K562 (cell line): ENCODE measurements around the gene OR2S2. TPM values are rescaled to one million over a fixed set of nuclear protein-coding genes. Genes with fewer than 3 reads are reported as not detected.

Source experiments
- AFF4 ChIP-seq: sonication (generic); formaldehyde crosslinking; IDR thresholded peaks from 2 replicates; pipeline ENCODE4 v1.8.0; 2023; ENCODE audit warnings: mild to moderate bottlenecking, missing genetic modification reagents
- BCOR ChIP-seq: fragments of 450-650 bp; IDR thresholded peaks from 2 replicates; pipeline ENCODE4 v1.6.1; 2016
- BRD4 ChIP-seq: fragments of 200-600 bp; sonication (generic); IDR thresholded peaks from 2 replicates; pipeline ENCODE4 v1.6.1; 2017; ENCODE audit warnings: inconsistent platforms
- CBFA2T2 ChIP-seq: fragments of 450-650 bp; conservative IDR thresholded peaks from 2 replicates; pipeline ENCODE4 v1.6.1; 2017; ENCODE audit warnings: mild to moderate bottlenecking
- CEBPG ChIP-seq, 3 experiments: fragments of 200-800 bp in 1 of 3; sonication (Bioruptor generic) in 1 of 3; sonication (generic) in 1 of 3; formaldehyde crosslinking in 1 of 3; IDR thresholded peaks in 2 of 3; conservative IDR thresholded peaks in 1 of 3; 2 replicates each; pipeline versions ENCODE4 v1.6.1 to v1.8.0; 2016 to 2022; ENCODE audit warnings: missing compliant biosample characterization in 2 of 3, missing genetic modification characterization in 2 of 3, mild to moderate bottlenecking in 1 of 3, missing genetic modification reagents in 1 of 3
- CHD4 ChIP-seq: fragments of 200-600 bp; sonication (generic); IDR thresholded peaks from 3 replicates; pipeline ENCODE4 v1.6.1; 2012; ENCODE audit warnings: low read depth, mild to moderate bottlenecking, mixed read lengths, low read length, inconsistent platforms; ENCODE audit not compliant: insufficient read depth, insufficient replicate concordance, poor library complexity, severe bottlenecking
- EGR1 ChIP-seq: fragments of 450-650 bp; conservative IDR thresholded peaks from 2 replicates; pipeline ENCODE4 v1.6.1; 2017; ENCODE audit warnings: mild to moderate bottlenecking
- FOS ChIP-seq: IDR thresholded peaks from 3 replicates; pipeline ENCODE4 v1.6.1; 2011; ENCODE audit not compliant: insufficient read length; ENCODE audit errors: extremely low read depth
- FOXK1 ChIP-seq: sonication (generic); formaldehyde crosslinking; IDR thresholded peaks from 2 replicates; pipeline ENCODE4 v1.8.0; 2022; ENCODE audit warnings: missing genetic modification reagents, mild to moderate bottlenecking, borderline replicate concordance
- HDAC1 ChIP-seq, 2 experiments: fragments of 450-650 bp; IDR thresholded peaks; 2 replicates each; pipeline ENCODE4 v1.6.1; 2016 to 2017; ENCODE audit warnings: inconsistent platforms in 1 of 2, mild to moderate bottlenecking in 1 of 2, moderate library complexity in 1 of 2
- KAT8 ChIP-seq: fragments of 450-650 bp; IDR thresholded peaks from 2 replicates; pipeline ENCODE4 v1.6.1; 2016; ENCODE audit warnings: low read depth, mild to moderate bottlenecking
- NCOA1 ChIP-seq: fragments of 450-650 bp; IDR thresholded peaks from 2 replicates; pipeline ENCODE4 v1.6.1; 2016; ENCODE audit warnings: low read depth
- OTX1 ChIP-seq: fragments of 450-650 bp; formaldehyde crosslinking; IDR thresholded peaks from 2 replicates; pipeline ENCODE4 v1.4.0; 2022; ENCODE audit warnings: mild to moderate bottlenecking
- POLR2B ChIP-seq: fragments of 450-650 bp; IDR thresholded peaks from 2 replicates; pipeline ENCODE4 v1.6.1; 2018; ENCODE audit warnings: low read depth; ENCODE audit not compliant: partially characterized antibody
- PPARD ChIP-seq: fragments of 250-450 bp; sonication (Bioruptor Pico); IDR thresholded peaks from 2 replicates; pipeline ENCODE4 v1.8.0; 2022; ENCODE audit warnings: inconsistent platforms, mild to moderate bottlenecking, moderate library complexity
- RBM22 ChIP-seq: fragments of 200-400 bp; formaldehyde crosslinking; IDR thresholded peaks from 2 replicates; pipeline ENCODE4 v1.6.1; 2018; ENCODE audit warnings: low read length, low read depth; ENCODE audit not compliant: poor library complexity, severe bottlenecking
- SAFB2 ChIP-seq: fragments of 200-400 bp; formaldehyde crosslinking; IDR thresholded peaks from 2 replicates; pipeline ENCODE4 v1.6.1; 2018; ENCODE audit warnings: borderline replicate concordance, low read length, low read depth, moderate library complexity; ENCODE audit not compliant: severe bottlenecking
- ZKSCAN1 ChIP-seq: fragments of 150-350 bp; IDR thresholded peaks from 2 replicates; pipeline ENCODE4 v1.6.1; 2016; ENCODE audit warnings: low read depth, low read length
- ZNF174 ChIP-seq: fragments of 250-450 bp; sonication (Bioruptor Pico); IDR thresholded peaks from 2 replicates; pipeline ENCODE4 v1.4.0; 2020; ENCODE audit warnings: mild to moderate bottlenecking
- polyA plus RNA-seq, 8 experiments: library from polyadenylated mRNA; depleted of rRNA in 4 of 8; stranded (reverse) in 5 of 8; unstranded in 3 of 8; fragments of >200 nt; fragmentation: Nextera tagmentation in 2 of 8; fragmentation: Illumina TruSeq in 1 of 8; extraction: Ambion mirVana in 2 of 8; extraction: Trizol in 1 of 8; gene quantifications; 2 replicates each; pipeline versions ENCODE4 v1.2.1 to v1.2.3, GENCODE V29; 2011 to 2014; ENCODE audit warnings: inconsistent platforms in 1 of 8, missing spikeins in 1 of 8
- total RNA-seq, 7 experiments: library from RNA; depleted of rRNA in 6 of 7; stranded (reverse); fragments of >200 nt in 6 of 7; fragmentation: Illumina TruSeq in 2 of 7; extraction: Trizol in 2 of 7; gene quantifications; 2 replicates each; pipeline versions ENCODE4 v1.2.1 to v1.2.3, GENCODE V29; 2011 to 2021; ENCODE audit warnings: low replicate concordance in 1 of 7
- TF ChIP-seq, protein P1 (sequence below): fragments of 450-650 bp; IDR thresholded peaks from 2 replicates; pipeline ENCODE4 v1.6.1; 2016; ENCODE audit warnings: missing biosample characterization, missing genetic modification characterization
- TF ChIP-seq, protein P2 (sequence below): fragments of 250-450 bp; sonication (Bioruptor Pico); IDR thresholded peaks from 2 replicates; pipeline ENCODE4 v1.8.0; 2022; ENCODE audit warnings: inconsistent platforms
- TF ChIP-seq, protein P3 (sequence below): fragments of 250-450 bp; sonication (Bioruptor Pico); IDR thresholded peaks from 2 replicates; pipeline ENCODE4 v1.4.0; 2020; ENCODE audit warnings: mild to moderate bottlenecking, moderate library complexity

The OR2S2 gene
- total and polyA plus RNA-seq, 9 of the 15 experiments (the other 6 are each of a cell fraction or from before 2014, with no cell fraction given) = not detected

DNA sequence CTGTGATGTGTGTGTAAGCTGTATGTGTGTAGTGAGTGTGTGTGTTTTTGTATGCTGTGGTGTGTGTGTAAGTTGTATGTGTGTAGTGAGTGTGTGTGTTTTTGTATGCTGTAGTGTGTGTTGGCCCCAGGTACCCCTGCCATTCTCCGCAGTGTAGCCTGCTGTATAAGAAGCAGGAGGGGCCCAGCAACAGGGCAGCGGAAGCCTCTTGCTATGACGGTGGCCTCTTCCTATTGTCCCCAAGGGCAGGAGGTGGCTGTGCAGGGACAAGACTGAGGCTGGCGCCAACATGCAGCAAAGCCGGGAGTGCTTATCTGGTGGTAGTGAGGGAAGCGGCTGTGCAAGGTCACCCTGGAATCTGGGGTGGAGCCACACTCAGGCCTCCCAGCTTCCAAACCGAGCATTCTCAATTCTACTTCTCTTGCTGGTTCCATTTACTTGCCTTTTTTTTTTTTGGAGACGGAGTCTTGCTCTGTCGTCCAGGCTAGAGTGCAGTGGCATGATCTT, 43.6 kb downstream of the OR2S2 start (continued):
- TF ChIP-seq ZNF174 (CRISPR knock-in tag) (no peak), BCOR (no peak), FOXK1 (CRISPR knock-in tag) (no peak), RBM22 (no peak), BRD4 (no peak), POLR2B (no peak), CBFA2T2 (0 out of 2 replicates have a peak, but pooled peaks have one; percentile 13), EGR1 (no peak), NCOA1 (no peak), CEBPG (CRISPR knock-in tag; IDR thresholded peaks at IDR 0.05) (no peak), CEBPG (tag; conservative IDR thresholded peaks at IDR 0.05 in 1 of 2, IDR thresholded peaks at IDR 0.05 in 1 of 2) (no peak), PPARD (no peak), FOS (no peak), AFF4 (CRISPR knock-in tag) (no peak), ZKSCAN1 (0 out of 2 replicates have a peak, but pooled peaks have one; percentile 37), CHD4 (no peak), SAFB2 (no peak), KAT8 (no peak), HDAC1 (IDR thresholded peaks at IDR 0.05) (no peak; a peak in 1 of 4 replicates), OTX1 (CRISPR knock-in tag) (no peak)
- TF ChIP-seq, protein P1, sequence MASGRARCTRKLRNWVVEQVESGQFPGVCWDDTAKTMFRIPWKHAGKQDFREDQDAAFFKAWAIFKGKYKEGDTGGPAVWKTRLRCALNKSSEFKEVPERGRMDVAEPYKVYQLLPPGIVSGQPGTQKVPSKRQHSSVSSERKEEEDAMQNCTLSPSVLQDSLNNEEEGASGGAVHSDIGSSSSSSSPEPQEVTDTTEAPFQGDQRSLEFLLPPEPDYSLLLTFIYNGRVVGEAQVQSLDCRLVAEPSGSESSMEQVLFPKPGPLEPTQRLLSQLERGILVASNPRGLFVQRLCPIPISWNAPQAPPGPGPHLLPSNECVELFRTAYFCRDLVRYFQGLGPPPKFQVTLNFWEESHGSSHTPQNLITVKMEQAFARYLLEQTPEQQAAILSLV = no peak
- TF ChIP-seq, protein P2, sequence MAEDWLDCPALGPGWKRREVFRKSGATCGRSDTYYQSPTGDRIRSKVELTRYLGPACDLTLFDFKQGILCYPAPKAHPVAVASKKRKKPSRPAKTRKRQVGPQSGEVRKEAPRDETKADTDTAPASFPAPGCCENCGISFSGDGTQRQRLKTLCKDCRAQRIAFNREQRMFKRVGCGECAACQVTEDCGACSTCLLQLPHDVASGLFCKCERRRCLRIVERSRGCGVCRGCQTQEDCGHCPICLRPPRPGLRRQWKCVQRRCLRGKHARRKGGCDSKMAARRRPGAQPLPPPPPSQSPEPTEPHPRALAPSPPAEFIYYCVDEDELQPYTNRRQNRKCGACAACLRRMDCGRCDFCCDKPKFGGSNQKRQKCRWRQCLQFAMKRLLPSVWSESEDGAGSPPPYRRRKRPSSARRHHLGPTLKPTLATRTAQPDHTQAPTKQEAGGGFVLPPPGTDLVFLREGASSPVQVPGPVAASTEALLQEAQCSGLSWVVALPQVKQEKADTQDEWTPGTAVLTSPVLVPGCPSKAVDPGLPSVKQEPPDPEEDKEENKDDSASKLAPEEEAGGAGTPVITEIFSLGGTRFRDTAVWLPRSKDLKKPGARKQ (CRISPR knock-in tag) = no peak
- TF ChIP-seq, protein P3, sequence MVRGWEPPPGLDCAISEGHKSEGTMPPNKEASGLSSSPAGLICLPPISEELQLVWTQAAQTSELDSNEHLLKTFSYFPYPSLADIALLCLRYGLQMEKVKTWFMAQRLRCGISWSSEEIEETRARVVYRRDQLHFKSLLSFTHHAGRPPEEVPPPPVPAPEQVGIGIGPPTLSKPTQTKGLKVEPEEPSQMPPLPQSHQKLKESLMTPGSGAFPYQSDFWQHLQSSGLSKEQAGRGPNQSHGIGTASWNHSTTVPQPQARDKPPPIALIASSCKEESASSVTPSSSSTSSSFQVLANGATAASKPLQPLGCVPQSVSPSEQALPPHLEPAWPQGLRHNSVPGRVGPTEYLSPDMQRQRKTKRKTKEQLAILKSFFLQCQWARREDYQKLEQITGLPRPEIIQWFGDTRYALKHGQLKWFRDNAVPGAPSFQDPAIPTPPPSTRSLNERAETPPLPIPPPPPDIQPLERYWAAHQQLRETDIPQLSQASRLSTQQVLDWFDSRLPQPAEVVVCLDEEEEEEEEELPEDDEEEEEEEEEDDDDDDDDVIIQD (CRISPR knock-in tag) = no peak
